K562 (cell line): ENCODE measurements around the gene HNMT. TPM values are rescaled to one million over a fixed set of nuclear protein-coding genes. Genes with fewer than 3 reads are reported as not detected.

ENCODE experiments used
- ATAC-seq: fragments of 200-7000 bp; cut with Tn5 transposase; 3 replicates; pipeline ENCODE4 v1.9.1; 2020; ENCODE audit warnings: moderate library complexity
- BruUV-seq: library from RNA; stranded (reverse); fragments of 400-500 nt; replicated peaks from 2 replicates; lab custom pipeline; 2021; lab: Mats Ljungman, UMichigan
- CTCF ChIA-PET: fragments of 300-600 bp; formaldehyde crosslinking; extraction: SDS; loops from one replicate; lab custom pipeline; 2021; ENCODE audit warnings: low intra/inter-chr PET ratio; lab: Yijun Ruan, JAX
- POLR2A ChIA-PET: fragments of 300-600, 350-650 bp; sonication (Branson Sonifier 250); formaldehyde crosslinking; extraction: SDS; loops from one replicate; lab custom pipeline; 2021; ENCODE audit warnings: antibody characterized with exemption, inconsistent platforms; lab: Yijun Ruan, JAX
- DNase-seq, 4 experiments: peaks; one replicate each; pipeline versions ENCODE4 v3.0.0 to v3.0.0-alpha.2; 2011 to 2018; ENCODE audit warnings: low spot score in 3 of 4, mixed read lengths in 3 of 4; ENCODE audit errors: extremely low read depth in 1 of 4
- FAIRE-seq: peaks from 2 replicates; lab custom pipeline; 2011; peaks lifted over from hg19 to GRCh38; lab: Jason Lieb, UNC
- H2AFZ ChIP-seq: 2 replicates; pipeline ENCODE4 v1.6.0; 2011; ENCODE audit warnings: low read depth, low read length, control low read depth, inconsistent platforms
- H3K27ac ChIP-seq: fragments of 200-600 bp; 3 replicates; pipeline ENCODE4 v1.8.0; 2011; ENCODE audit warnings: low read depth, mild to moderate bottlenecking, control low read depth, inconsistent platforms, low read length, moderate library complexity, mixed read lengths; ENCODE audit errors: extremely low read depth
- H3K27me3 ChIP-seq, 2 experiments: fragments of 300-600 bp in 1 of 2; 2 replicates in 1 of 2; 3 replicates in 1 of 2; pipeline versions ENCODE4 v1.6.0 to v1.8.0; 2011; ENCODE audit warnings: inconsistent platforms in 2 of 2, low read length in 2 of 2, mild to moderate bottlenecking in 1 of 2, mixed read lengths in 1 of 2, moderate library complexity in 1 of 2; ENCODE audit not compliant: control insufficient read depth in 2 of 2, insufficient read depth in 2 of 2
- H3K36me3 ChIP-seq: fragments of 300-600 bp; 3 replicates; pipeline ENCODE4 v1.8.0; 2011; ENCODE audit warnings: mild to moderate bottlenecking, low read length, inconsistent platforms; ENCODE audit not compliant: control insufficient read depth, insufficient read depth
- H3K4me1 ChIP-seq, 2 experiments: fragments of 200-600 bp in 1 of 2; replicated peaks in 1 of 2; 2 replicates in 1 of 2; 3 replicates in 1 of 2; pipeline versions ENCODE4 v1.5.1 to v1.8.0; 2011; ENCODE audit warnings: inconsistent platforms in 2 of 2, low read length in 2 of 2, mild to moderate bottlenecking in 1 of 2, mixed read lengths in 1 of 2, moderate library complexity in 1 of 2; ENCODE audit not compliant: control insufficient read depth in 2 of 2, insufficient read depth in 2 of 2
- H3K4me2 ChIP-seq: 2 replicates; pipeline ENCODE4 v1.6.1; 2011; ENCODE audit warnings: low read length, control low read depth, inconsistent platforms, mixed read lengths; ENCODE audit not compliant: insufficient read depth
- H3K4me3 ChIP-seq: fragments of 200-600 bp; sonication (generic), shearing (Covaris generic); 2 replicates; pipeline ENCODE4 v1.5.1; 2016; ENCODE audit warnings: control low read depth, inconsistent platforms
- H3K79me2 ChIP-seq: fragments of 200-600 bp; 3 replicates; pipeline ENCODE4 v1.8.0; 2011; ENCODE audit warnings: low read length, inconsistent platforms; ENCODE audit not compliant: control insufficient read depth, insufficient read depth
- H3K9ac ChIP-seq, 2 experiments: 2 replicates each; pipeline versions ENCODE4 v1.6.0 to v1.6.1; 2011; ENCODE audit warnings: low read depth in 2 of 2, low read length in 2 of 2, control low read depth in 1 of 2, inconsistent platforms in 1 of 2, mild to moderate bottlenecking in 1 of 2, mixed read lengths in 1 of 2; ENCODE audit not compliant: insufficient read depth in 1 of 2
- H3K9me1 ChIP-seq: one replicate; pipeline ENCODE4 v1.6.0; 2011; ENCODE audit warnings: inconsistent platforms, mild to moderate bottlenecking, low read length, moderate library complexity; ENCODE audit not compliant: control insufficient read depth, insufficient read depth
- H3K9me3 ChIP-seq: replicated peaks from 2 replicates; pipeline ENCODE4 v1.5.1; 2011; ENCODE audit warnings: low read depth, low read length, inconsistent platforms; ENCODE audit not compliant: control insufficient read depth, insufficient read depth
- H4K20me1 ChIP-seq: replicated peaks from 2 replicates; pipeline ENCODE4 v1.6.1; 2011; ENCODE audit warnings: low read length, inconsistent platforms, mixed read lengths; ENCODE audit not compliant: control insufficient read depth, insufficient read depth
- AFF4 ChIP-seq: sonication (generic); formaldehyde crosslinking; IDR thresholded peaks from 2 replicates; pipeline ENCODE4 v1.8.0; 2023; ENCODE audit warnings: mild to moderate bottlenecking, missing genetic modification reagents
- BHLHE40 ChIP-seq: IDR thresholded peaks from 2 replicates; pipeline ENCODE4 v1.6.1; 2011; ENCODE audit warnings: low read length, improper control_type of control experiment
- BRCA1 ChIP-seq, 2 experiments: fragments of 450-650 bp in 1 of 2; sonication (generic) in 1 of 2; formaldehyde crosslinking in 1 of 2; IDR thresholded peaks; 2 replicates each; pipeline versions ENCODE4 v1.5.0 to v1.6.1; 2017 to 2020; ENCODE audit warnings: mild to moderate bottlenecking in 1 of 2, missing genetic modification reagents in 1 of 2
- CREB1 ChIP-seq, 2 experiments: sonication (generic) in 1 of 2; formaldehyde crosslinking in 1 of 2; IDR thresholded peaks; 2 replicates each; pipeline versions ENCODE4 v1.6.1 to v1.8.0; 2012 to 2022; ENCODE audit warnings: inconsistent platforms in 1 of 2, mild to moderate bottlenecking in 1 of 2, missing genetic modification reagents in 1 of 2, moderate library complexity in 1 of 2
- E2F8 ChIP-seq: fragments of 450-650 bp; IDR thresholded peaks from 2 replicates; pipeline ENCODE4 v1.7.1; 2018; ENCODE audit warnings: mild to moderate bottlenecking, low read depth; ENCODE audit not compliant: partially characterized antibody
- EP400 ChIP-seq: fragments of 450-650 bp; IDR thresholded peaks from 2 replicates; pipeline ENCODE4 v1.6.1; 2017; ENCODE audit warnings: antibody characterized with exemption, mild to moderate bottlenecking, moderate library complexity
- HEY1 ChIP-seq: fragments of 250-450 bp; sonication (Bioruptor Pico); IDR thresholded peaks from 2 replicates; pipeline ENCODE4 v1.5.0; 2020; ENCODE audit warnings: mild to moderate bottlenecking, moderate library complexity, borderline replicate concordance
- MBD2 ChIP-seq: sonication (generic); IDR thresholded peaks from 2 replicates; pipeline ENCODE4 v1.6.1; 2016; ENCODE audit warnings: low read depth, borderline replicate concordance
- MLX ChIP-seq, 2 experiments: fragments of 450-650 bp in 1 of 2; sonication (generic) in 1 of 2; formaldehyde crosslinking; conservative IDR thresholded peaks; 2 replicates each; pipeline versions ENCODE4 v1.4.0 to v1.8.1; 2020 to 2022; ENCODE audit warnings: mild to moderate bottlenecking in 1 of 2, missing genetic modification reagents in 1 of 2
- PATZ1 ChIP-seq: fragments of 250-450 bp; sonication (Bioruptor Pico); IDR thresholded peaks from 2 replicates; pipeline ENCODE4 v1.5.0; 2020; ENCODE audit warnings: mild to moderate bottlenecking, borderline replicate concordance
- STAT5B ChIP-seq: fragments of 250-450 bp; sonication (Bioruptor Pico); IDR thresholded peaks from 2 replicates; pipeline ENCODE4 v1.8.0; 2021; ENCODE audit warnings: mild to moderate bottlenecking, inconsistent platforms
- ZNF589 ChIP-seq: fragments of 200-800 bp; sonication (Bioruptor generic); IDR thresholded peaks from 2 replicates; pipeline ENCODE4 v1.6.1; 2016; ENCODE audit warnings: low read depth, missing genetic modification characterization, missing compliant biosample characterization
- WGBS: fragments of 100-300 bp; shearing (Covaris generic); methylation state at CpG from one replicate; pipeline ENCODE4 v1.1.6; 2016; ENCODE audit warnings: low coverage, mixed read lengths; ENCODE audit not compliant: insufficient coverage; ENCODE audit errors: missing lambda C conversion rate; 5-methylcytosine and 5-hydroxymethylcytosine counted together
- in situ Hi-C: fragments of 300-500 bp; cut with MboI; formaldehyde crosslinking; loops from 4 replicates; pipeline ENCODE4 v1.15.0; 2018; ENCODE audit warnings: inconsistent platforms, mixed read lengths
- intact Hi-C: fragments of 100-400 bp; cut with micrococcal nuclease; formaldehyde crosslinking; loops from 2 replicates; pipeline ENCODE4 v1.14.2; 2022
- polyA plus RNA-seq, 8 experiments: library from polyadenylated mRNA; depleted of rRNA in 4 of 8; stranded (reverse) in 5 of 8; unstranded in 3 of 8; fragments of >200 nt; fragmentation: Nextera tagmentation in 2 of 8; fragmentation: Illumina TruSeq in 1 of 8; extraction: Ambion mirVana in 2 of 8; extraction: Trizol in 1 of 8; gene quantifications; 2 replicates each; pipeline versions ENCODE4 v1.2.1 to v1.2.3, GENCODE V29; 2011 to 2014; ENCODE audit warnings: inconsistent platforms in 1 of 8, missing spikeins in 1 of 8
- total RNA-seq, 7 experiments: library from RNA; depleted of rRNA in 6 of 7; stranded (reverse); fragments of >200 nt in 6 of 7; fragmentation: Illumina TruSeq in 2 of 7; extraction: Trizol in 2 of 7; gene quantifications; 2 replicates each; pipeline versions ENCODE4 v1.2.1 to v1.2.3, GENCODE V29; 2011 to 2021; ENCODE audit warnings: low replicate concordance in 1 of 7

Gene HNMT
- total and polyA plus RNA-seq, 9 of the 15 experiments (the other 6 are each of a cell fraction or from before 2014, with no cell fraction given): 3.1 to 10.9 (median 5.3) TPM

- DNase-seq (no peak), ATAC-seq (no peak), FAIRE-seq (no peak)
- Histone ChIP-seq H3K27me3 (no peaks in the 10 kb centered on the region), H3K4me3 (no peak overlapping the region), H3K4me1 (peaks cover 8 to 22% of the 10 kb centered on the region in 2 experiments; a peak in 3 of 5 replicates), H2AFZ (0 out of 2 replicates have a peak overlapping the region, but pooled peaks have one; percentile 19), H3K9ac (no peak overlapping the region), H3K9me1 (no peaks in the 10 kb centered on the region), H4K20me1 (no peaks in the 10 kb centered on the region), H3K9me3 (no peaks in the 10 kb centered on the region), H3K79me2 (no peaks in the 10 kb centered on the region), H3K36me3 (no peaks in the 10 kb centered on the region), H3K4me2 (no peak overlapping the region), H3K27ac (no peak overlapping the region)
- in situ Hi-C loops (no loop called here), intact Hi-C loops (no loop called here)
- POLR2A ChIA-PET: interaction anchor here (0.6 to 1.5 kb wide), 4 partner anchors 9 to 46 kb away, joined by 3 to 4 read pairs (median 4); partner anchors contain the start of gene HNMT
- WGBS: 33% methylated on average over 1 of the region's 1 CpG
- CTCF ChIA-PET: no interaction called here
- no TSS peak for BruUV-seq
- TF ChIP-seq STAT5B (CRISPR knock-in tag) (no peak), MLX (CRISPR knock-in tag; conservative IDR thresholded peaks at IDR 0.05) (no peak), HEY1 (no peak), CREB1 (IDR thresholded peaks at IDR 0.05) (no peak), CREB1 (CRISPR knock-in tag; IDR thresholded peaks at IDR 0.05) (no peak), AFF4 (no peak), BHLHE40 (no peak), BRCA1 (IDR thresholded peaks at IDR 0.05) (no peak), BRCA1 (CRISPR knock-in tag; IDR thresholded peaks at IDR 0.05) (no peak), EP400 (no peak), E2F8 (no peak), MBD2 (no peak), ZNF589 (CRISPR knock-in tag) (no peak), PATZ1 (no peak)
Measured at GRCh38 chr2:138009622-138010021, 45.3 kb downstream of the HNMT start.
